Ecto neural progenitor cell (in vitro differentiated cells): ENCODE results near the gene PROB1.
"Not testable (repeated sequence)": the region's sequence is repeated elsewhere in the genome, so short reads cannot be mapped to it uniquely, and the experiment has no call there.

Source experiments
- DNase-seq: peaks from one replicate; pipeline ENCODE4 v3.0.0-alpha.2; 2018; ENCODE audit warnings: low spot score

PROB1 gene

GRCh38 chr5:139410993-139411828 is 16.3 kb upstream of the PROB1 start:
- no peak for DNase-seq

- DNase-seq = no peak
These were observed 15.5 kb upstream of the PROB1 start for GRCh38 chr5:139410121-139410992.

- DNase-seq = not testable (repeated sequence)
These were observed 14.2 kb upstream of the PROB1 start for GRCh38 chr5:139409116-139409515.

- no peak for DNase-seq
These were observed 13.3 kb upstream of the PROB1 start for GRCh38 chr5:139408191-139408590.

GRCh38 chr5:139407517-139407916 is 12.6 kb upstream of the PROB1 start:
- DNase-seq = no peak

GRCh38 chr5:139406963-139407362 is 12.1 kb upstream of the PROB1 start:
- DNase-seq = no peak

- DNase-seq = no peak
These were observed 9.6 kb upstream of the PROB1 start for GRCh38 chr5:139404484-139404840.

- peak; percentile 98 for DNase-seq
These were observed 9.0 kb upstream of the PROB1 start, which contains the start of gene SPATA24 for GRCh38 chr5:139403787-139404483. SPATA24 (minus strand) TSS chr5:139404089; CDS start chr5:139404060, 29 bp downstream.

- DNase-seq = no peak
These were observed 8.5 kb upstream of the PROB1 start for GRCh38 chr5:139403418-139403786.

GRCh38 chr5:139402561-139403158 is 7.8 kb upstream of the PROB1 start:
- DNase-seq = no peak

- DNase-seq = no peak
These were observed 6.6 kb upstream of the PROB1 start for GRCh38 chr5:139401546-139401945.

- no peak for DNase-seq
These were observed 4.7 kb upstream of the PROB1 start for GRCh38 chr5:139399501-139400121.

GRCh38 chr5:139397921-139398320 is 3.0 kb upstream of the PROB1 start:
- no peak for DNase-seq

GRCh38 chr5:139396691-139397090 is 1.8 kb upstream of the PROB1 start:
- DNase-seq = no peak

GRCh38 chr5:139395844-139396640 is 1.1 kb upstream of the PROB1 start:
- no peak for DNase-seq

GRCh38 chr5:139394123-139394653 is 716 bp downstream of the PROB1 start:
- DNase-seq = peak; percentile 84

GRCh38 chr5:139393497-139394122 is 1.3 kb downstream of the PROB1 start:
- no peak for DNase-seq

- DNase-seq = peak; percentile 86
These were observed 2.0 kb downstream of the PROB1 start for GRCh38 chr5:139392678-139393496.

GRCh38 chr5:139392324-139392677 is 2.6 kb downstream of the PROB1 start:
- DNase-seq = no peak
